Right atrium auricular region (tissue), 2 donors: ENCODE data around the gene ZNRF2. TPM values are rescaled to one million over a fixed set of nuclear protein-coding genes. Genes with fewer than 3 reads are reported as not detected.

Experiments used
- DNase-seq: peaks from one replicate; pipeline ENCODE4 v3.0.0-alpha.2; 2019; ENCODE audit warnings: low spot score
- H3K27ac ChIP-seq, 2 donors: fragments of 200-600 bp; sonication (generic); 1 replicate in 1 of 2; 2 replicates in 1 of 2; pipeline ENCODE4 v1.5.1; 2016 to 2019
- H3K27me3 ChIP-seq, 2 donors: fragments of 200-600 bp; sonication (generic); one replicate each; pipeline versions ENCODE4 v1.5.1 to v1.6.0; 2017 to 2019
- H3K36me3 ChIP-seq: fragments of 200-600 bp; sonication (generic); one replicate; pipeline ENCODE4 v1.5.1; 2016
- H3K4me1 ChIP-seq, 2 donors: fragments of 200-600 bp; sonication (generic); one replicate each; pipeline versions ENCODE4 v1.5.1 to v1.6.0; 2017 to 2019
- H3K4me3 ChIP-seq, 2 donors: fragments of 200-600 bp; sonication (generic); 1 replicate in 1 of 2; 2 replicates in 1 of 2; pipeline ENCODE4 v1.5.1; 2017 to 2019; ENCODE audit warnings: mild to moderate bottlenecking in 1 of 2, moderate library complexity in 1 of 2
- H3K9me3 ChIP-seq, 2 donors: fragments of 200-600 bp; sonication (generic); one replicate each; pipeline ENCODE4 v1.5.1; 2019
- CTCF ChIP-seq, 2 donors: fragments of 200-600 bp; sonication (generic); IDR thresholded peaks; one replicate each; pipeline ENCODE4 v1.5.1; 2019; ENCODE audit warnings: antibody characterized with exemption in 2 of 2
- total RNA-seq, 2 donors: library from RNA; depleted of rRNA; stranded (reverse); fragments of >200 nt; gene quantifications; one replicate each; pipeline ENCODE4 v1.1.0, GENCODE V29; 2016

ZNRF2 gene
- total RNA-seq, 2 donors from 2014 or later = 7.6 to 9.7 TPM

- no peaks in the 10 kb centered on the region for H3K9me3 ChIP-seq
- DNase-seq = no peak
- TF ChIP-seq CTCF (IDR thresholded peaks at IDR 0.05) = no peak
- H3K36me3 ChIP-seq = no peaks in the 10 kb centered on the region
- peak overlapping the region in 1 of 2 donors; percentile 12 for H3K4me3 ChIP-seq
- H3K27me3 ChIP-seq = no peaks in the 10 kb centered on the region
- H3K4me1 ChIP-seq = peaks cover 0 to 9% of the 10 kb centered on the region in 2 donors
- H3K27ac ChIP-seq = peak overlapping the region in 1 of 2 donors; percentile 30
Observed at GRCh38 chr7:30321882-30322192, 37.4 kb downstream of the ZNRF2 start.

DNA sequence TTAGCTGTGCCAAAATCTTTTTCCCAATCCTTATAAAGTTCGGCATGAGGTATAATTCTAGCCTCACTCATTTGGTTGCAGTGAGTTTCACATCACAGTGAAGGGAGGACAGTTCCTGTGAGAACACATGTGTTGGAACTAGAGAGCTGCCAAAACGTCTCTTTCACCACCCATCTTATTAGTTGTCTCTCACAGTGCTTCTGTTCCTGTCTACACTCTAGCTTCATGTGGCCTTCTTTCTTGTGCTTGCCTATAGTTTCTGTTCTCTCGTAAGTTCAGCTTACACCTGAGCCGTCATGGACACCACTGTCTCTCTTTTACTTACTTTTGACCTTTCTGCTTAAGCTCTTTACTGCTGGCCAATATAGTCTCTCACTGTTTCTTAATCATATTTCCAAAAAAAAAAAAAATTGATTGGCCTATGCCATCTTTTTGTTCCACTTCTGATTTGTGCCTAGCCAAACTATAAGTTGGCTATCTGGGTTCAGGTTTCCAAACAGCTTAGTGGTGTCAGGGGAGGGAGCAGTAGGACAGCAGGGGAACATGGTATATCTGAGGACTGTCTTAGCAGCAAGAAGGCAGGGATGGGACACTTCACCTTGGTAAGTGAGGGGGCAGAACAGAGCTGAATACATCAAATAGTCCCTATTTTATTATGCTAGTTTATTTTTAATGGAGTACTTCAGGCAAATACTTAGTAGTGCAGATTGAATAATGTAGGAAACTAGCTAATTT is 38.0 kb downstream of the ZNRF2 start:
- Histone ChIP-seq H3K27ac (no peak overlapping the region), H3K4me3 (no peak overlapping the region), H3K4me1 (peaks cover 0 to 9% of the 10 kb centered on the region in 2 donors), H3K36me3 (no peaks in the 10 kb centered on the region), H3K9me3 (no peaks in the 10 kb centered on the region), H3K27me3 (no peaks in the 10 kb centered on the region)
- DNase-seq = no peak
- no peak for TF ChIP-seq CTCF (IDR thresholded peaks at IDR 0.05)

DNA sequence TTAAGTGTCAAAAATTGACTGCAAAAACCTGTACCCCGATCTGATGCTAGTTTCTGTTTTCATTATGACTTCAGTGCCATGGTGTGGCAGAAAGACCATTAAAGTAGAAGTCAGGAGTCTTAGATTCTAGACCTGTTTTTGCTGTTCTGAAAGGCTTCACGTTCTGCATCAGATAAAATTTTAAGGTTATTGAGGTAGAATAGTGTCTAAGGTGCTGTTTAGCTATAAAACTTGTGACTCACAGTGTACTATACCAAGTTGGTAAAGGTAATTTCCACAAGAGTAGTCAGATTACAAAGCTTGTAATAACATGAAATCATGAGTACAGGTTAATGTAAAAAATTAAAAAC is 38.6 kb downstream of the ZNRF2 start:
- H3K27me3 ChIP-seq = no peaks in the 10 kb centered on the region
- no peaks in the 10 kb centered on the region for H3K9me3 ChIP-seq
- H3K27ac ChIP-seq = no peak overlapping the region
- no peak for TF ChIP-seq CTCF (IDR thresholded peaks at IDR 0.05)
- no peak overlapping the region for H3K4me3 ChIP-seq
- DNase-seq = no peak
- peaks cover 0 to 9% of the 10 kb centered on the region in 2 donors for H3K4me1 ChIP-seq
- H3K36me3 ChIP-seq = no peaks in the 10 kb centered on the region

- no peaks in the 10 kb centered on the region for H3K27me3 ChIP-seq
- H3K27ac ChIP-seq = no peak overlapping the region
- no peak overlapping the region for H3K4me3 ChIP-seq
- H3K9me3 ChIP-seq = no peaks in the 10 kb centered on the region
- TF ChIP-seq CTCF (IDR thresholded peaks at IDR 0.05) = no peak
- peaks cover 0 to 4% of the 10 kb centered on the region in 2 donors for H3K4me1 ChIP-seq
- no peaks in the 10 kb centered on the region for H3K36me3 ChIP-seq
- no peak for DNase-seq
Observed at GRCh38 chr7:30327813-30328212, 43.4 kb downstream of the ZNRF2 start.

- no peak for TF ChIP-seq CTCF (IDR thresholded peaks at IDR 0.05)
- H3K36me3 ChIP-seq = no peaks in the 10 kb centered on the region
- no peaks in the 10 kb centered on the region for H3K9me3 ChIP-seq
- H3K27me3 ChIP-seq = no peaks in the 10 kb centered on the region
- no peak for DNase-seq
- no peak overlapping the region for H3K27ac ChIP-seq
- no peaks in the 10 kb centered on the region for H3K4me1 ChIP-seq
- H3K4me3 ChIP-seq = no peak overlapping the region
Observed at GRCh38 chr7:30328381-30328780, 44.0 kb downstream of the ZNRF2 start.

DNA sequence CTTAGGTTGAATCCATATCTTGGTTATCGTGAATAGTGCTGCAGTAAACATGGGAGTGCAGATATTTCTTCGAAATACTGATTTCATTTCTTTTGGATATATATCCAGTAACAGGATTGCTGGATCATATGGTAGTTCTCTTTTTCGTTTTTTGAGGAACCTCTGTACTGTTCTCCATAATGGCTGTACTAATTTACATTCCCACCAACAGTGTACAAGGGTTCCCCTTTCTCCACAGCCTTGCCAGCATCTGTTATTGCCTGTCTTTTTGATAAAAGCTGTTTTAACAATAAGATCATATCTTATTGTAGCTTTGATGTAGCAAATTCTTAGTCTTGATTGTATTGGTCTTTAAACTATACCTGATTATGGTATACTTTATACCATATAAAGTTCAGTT is 45.3 kb downstream of the ZNRF2 start:
- Histone ChIP-seq H3K27ac (no peak overlapping the region), H3K27me3 (no peaks in the 10 kb centered on the region)
- no peak for TF ChIP-seq CTCF (IDR thresholded peaks at IDR 0.05)

More for the DNA sequence above, 45.3 kb downstream of the ZNRF2 start:
- Histone ChIP-seq H3K4me1 (no peaks in the 10 kb centered on the region), H3K4me3 (no peak overlapping the region), H3K36me3 (no peaks in the 10 kb centered on the region), H3K9me3 (no peaks in the 10 kb centered on the region)
- no peak for DNase-seq
